ENCODE data around the gene MLXIP.

Gene MLXIP

DNA sequence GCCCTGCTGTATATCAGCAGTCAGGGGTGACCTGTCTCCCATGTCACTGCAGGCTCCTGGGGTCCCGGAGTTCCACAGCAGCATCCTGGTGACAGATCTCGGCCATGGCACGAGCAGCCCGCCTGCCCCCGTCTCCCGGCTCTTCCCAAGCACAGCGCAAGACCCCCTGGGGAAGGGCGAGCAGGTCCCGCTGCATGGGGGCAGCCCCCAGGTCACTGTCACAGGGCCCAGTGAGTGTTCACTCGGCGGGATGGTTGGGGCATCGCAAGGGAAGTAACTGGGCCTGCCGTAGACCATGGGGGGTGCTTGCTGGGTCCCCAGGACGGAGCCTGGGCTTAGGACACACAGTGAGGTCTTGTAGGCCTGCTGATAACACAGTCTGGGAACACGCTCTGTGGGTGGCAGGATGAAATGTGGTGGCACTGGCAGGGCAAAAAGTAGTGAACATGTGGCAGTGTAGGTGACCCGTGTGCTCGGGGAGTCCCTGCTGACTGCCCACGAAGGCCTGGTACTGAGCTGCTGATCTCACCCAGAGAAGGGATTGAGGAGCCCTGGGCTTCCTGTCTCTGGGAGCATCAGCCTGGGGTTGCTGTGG, 57.0 kb downstream of the MLXIP start:
- H3K18ac ChIP-seq (ENCODE audit: low read length): no peak overlapping the region
- H3K23ac ChIP-seq (ENCODE audit: low read length): no peak overlapping the region
- no peaks in the 10 kb centered on the region for H3K79me2 ChIP-seq (ENCODE audit: control insufficient read depth, insufficient read depth, low read length)
- WGBS (ENCODE audit: extremely low coverage, insufficient coverage, low lambda C conversion rate): no CpG with 5 or more reads among the region's 18 CpGs
- H3K27ac ChIP-seq (ENCODE audit: low read depth, low read length): no peak overlapping the region
- H3K79me1 ChIP-seq (ENCODE audit: low read length): no peaks in the 10 kb centered on the region
- no peak overlapping the region for H2BK15ac ChIP-seq (replicated peaks; ENCODE audit: low read depth)
- no peak overlapping the region for H3K56ac ChIP-seq (ENCODE audit: low read length)
- no peak overlapping the region for H3K4me3 ChIP-seq (ENCODE audit: low read length)
- no peak overlapping the region for H4K5ac ChIP-seq (ENCODE audit: low read length)
- no peak overlapping the region for H3K4me2 ChIP-seq (ENCODE audit: low read length)
- H4K8ac ChIP-seq (ENCODE audit: low read depth, low read length): no peak overlapping the region
- no peak overlapping the region for H3K4ac ChIP-seq (ENCODE audit: low read depth, low read length)
- H3K27me3 ChIP-seq (ENCODE audit: insufficient read depth, low read length, poor library complexity): no peaks in the 10 kb centered on the region
- peaks cover 5% of the 10 kb centered on the region for H3K36me3 ChIP-seq (ENCODE audit: control insufficient read depth, insufficient read depth, low read length)
- DNase-seq: no peak
- H2BK120ac ChIP-seq (ENCODE audit: low read depth, low read length): no peak overlapping the region
- no peak overlapping the region for H2BK5ac ChIP-seq (ENCODE audit: low read length)
- no peak overlapping the region for H2AK5ac ChIP-seq (ENCODE audit: low read length)
- H3K9ac ChIP-seq (ENCODE audit: low read length): no peak overlapping the region
- no peaks in the 10 kb centered on the region for H3K4me1 ChIP-seq (ENCODE audit: control insufficient read depth, low read depth, low read length)

DNA sequence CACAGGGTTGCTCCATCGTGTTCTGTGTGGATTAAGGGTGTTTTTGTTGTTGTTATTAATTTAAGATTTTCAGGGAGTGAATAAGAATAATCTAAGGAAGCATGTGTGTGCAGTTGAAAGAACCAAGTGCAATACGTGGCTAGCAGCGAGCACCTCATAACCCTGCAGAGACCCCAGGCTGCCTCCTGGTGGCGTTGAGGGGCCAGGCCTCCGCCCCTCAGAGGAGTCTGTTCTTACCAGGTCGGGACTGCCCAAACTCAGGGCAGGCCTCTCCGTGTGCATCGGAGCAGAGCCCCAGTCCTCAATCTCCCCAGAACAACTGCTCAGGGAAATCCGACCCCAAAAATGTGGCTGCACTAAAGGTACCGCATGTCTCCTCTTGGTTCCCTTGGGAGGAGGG, 58.7 kb downstream of the MLXIP start:
- no CpG with 5 or more reads among the region's 10 CpGs for WGBS (ENCODE audit: extremely low coverage, insufficient coverage, low lambda C conversion rate)
- H3K79me2 ChIP-seq (ENCODE audit: control insufficient read depth, insufficient read depth, low read length): no peaks in the 10 kb centered on the region
- no peaks in the 10 kb centered on the region for H3K4me1 ChIP-seq (ENCODE audit: control insufficient read depth, low read depth, low read length)
- no peak overlapping the region for H2AK5ac ChIP-seq (ENCODE audit: low read length)
- DNase-seq: peak; percentile 70
- H3K79me1 ChIP-seq (ENCODE audit: low read length): no peaks in the 10 kb centered on the region
- H4K5ac ChIP-seq (ENCODE audit: low read length): no peak overlapping the region
- no peak overlapping the region for H3K4me2 ChIP-seq (ENCODE audit: low read length)
- H4K8ac ChIP-seq (ENCODE audit: low read depth, low read length): no peak overlapping the region
- no peak overlapping the region for H3K18ac ChIP-seq (ENCODE audit: low read length)
- H3K23ac ChIP-seq (ENCODE audit: low read length): no peak overlapping the region
- peaks cover 10% of the 10 kb centered on the region for H3K36me3 ChIP-seq (ENCODE audit: control insufficient read depth, insufficient read depth, low read length)
- no peak overlapping the region for H3K56ac ChIP-seq (ENCODE audit: low read length)
- no peak overlapping the region for H2BK120ac ChIP-seq (ENCODE audit: low read depth, low read length)
- H3K4ac ChIP-seq (ENCODE audit: low read depth, low read length): no peak overlapping the region
- H2BK15ac ChIP-seq (replicated peaks; ENCODE audit: low read depth): no peak overlapping the region
- no peak overlapping the region for H3K27ac ChIP-seq (ENCODE audit: low read depth, low read length)
- no peak overlapping the region for H2BK5ac ChIP-seq (ENCODE audit: low read length)
- H3K4me3 ChIP-seq (ENCODE audit: low read length): no peak overlapping the region
- peak overlapping the region; percentile 0 for H3K9ac ChIP-seq (ENCODE audit: low read length)
- H3K27me3 ChIP-seq (ENCODE audit: insufficient read depth, low read length, poor library complexity): no peaks in the 10 kb centered on the region

DNA sequence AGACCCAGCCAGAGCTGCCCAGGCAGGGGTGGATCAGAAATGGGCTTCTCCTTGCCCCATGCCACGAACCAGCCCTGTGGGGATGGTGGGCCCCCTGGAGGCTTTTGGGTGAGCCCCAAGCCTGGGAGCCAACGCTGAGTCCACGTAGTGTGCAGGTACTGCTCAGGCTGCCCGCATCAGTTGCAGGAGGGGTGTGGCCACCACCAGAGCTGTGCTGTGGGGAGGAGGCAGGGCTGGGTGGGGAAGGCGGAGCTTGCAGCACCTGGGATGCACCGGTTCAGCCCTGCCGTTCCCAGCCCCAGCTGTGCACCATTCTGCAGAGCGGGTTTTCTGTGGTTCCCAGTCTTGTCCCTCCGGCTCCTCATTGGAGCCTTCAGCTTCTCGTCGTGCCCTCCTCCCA, 59.1 kb downstream of the MLXIP start:
- H3K27me3 ChIP-seq (ENCODE audit: insufficient read depth, low read length, poor library complexity): no peaks in the 10 kb centered on the region
- no peak overlapping the region for H3K27ac ChIP-seq (ENCODE audit: low read depth, low read length)
- H2BK5ac ChIP-seq (ENCODE audit: low read length): no peak overlapping the region
- H3K18ac ChIP-seq (ENCODE audit: low read length): no peak overlapping the region
- no peak overlapping the region for H3K23ac ChIP-seq (ENCODE audit: low read length)
- H4K5ac ChIP-seq (ENCODE audit: low read length): no peak overlapping the region
- H3K4ac ChIP-seq (ENCODE audit: low read depth, low read length): no peak overlapping the region
- DNase-seq: peak; percentile 53
- H3K9ac ChIP-seq (ENCODE audit: low read length): peak overlapping the region; percentile 0
- no peak overlapping the region for H4K8ac ChIP-seq (ENCODE audit: low read depth, low read length)
- WGBS (ENCODE audit: extremely low coverage, insufficient coverage, low lambda C conversion rate): no CpG with 5 or more reads among the region's 11 CpGs
- H3K36me3 ChIP-seq (ENCODE audit: control insufficient read depth, insufficient read depth, low read length): peaks cover 10% of the 10 kb centered on the region
- no peak overlapping the region for H2BK120ac ChIP-seq (ENCODE audit: low read depth, low read length)
- H3K4me2 ChIP-seq (ENCODE audit: low read length): no peak overlapping the region
- no peaks in the 10 kb centered on the region for H3K4me1 ChIP-seq (ENCODE audit: control insufficient read depth, low read depth, low read length)
- no peak overlapping the region for H3K4me3 ChIP-seq (ENCODE audit: low read length)
- H3K56ac ChIP-seq (ENCODE audit: low read length): no peak overlapping the region
- no peak overlapping the region for H2AK5ac ChIP-seq (ENCODE audit: low read length)
- H3K79me2 ChIP-seq (ENCODE audit: control insufficient read depth, insufficient read depth, low read length): no peaks in the 10 kb centered on the region
- H2BK15ac ChIP-seq (replicated peaks; ENCODE audit: low read depth): no peak overlapping the region
- H3K79me1 ChIP-seq (ENCODE audit: low read length): no peaks in the 10 kb centered on the region

DNA sequence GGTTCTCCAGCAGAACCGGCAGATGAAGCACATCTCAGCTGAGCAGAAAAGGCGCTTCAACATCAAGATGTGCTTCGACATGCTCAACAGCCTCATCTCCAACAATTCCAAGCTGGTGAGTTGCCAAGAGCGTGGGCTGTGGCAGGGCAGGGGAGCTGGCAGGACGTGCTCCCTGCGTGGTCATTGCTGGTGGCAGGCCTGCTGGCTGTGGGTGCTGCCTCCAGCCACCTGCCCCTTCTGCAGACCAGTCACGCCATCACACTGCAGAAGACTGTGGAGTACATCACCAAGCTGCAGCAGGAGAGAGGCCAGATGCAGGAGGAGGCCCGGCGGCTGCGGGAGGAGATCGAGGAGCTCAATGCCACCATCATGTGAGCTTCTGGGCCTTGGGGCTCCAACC, 59.6 kb downstream of the MLXIP start:
- Histone ChIP-seq H2BK15ac (replicated peaks; ENCODE audit: low read depth) (no peak overlapping the region), H3K36me3 (ENCODE audit: control insufficient read depth, insufficient read depth, low read length) (peaks cover 12% of the 10 kb centered on the region), H3K79me1 (ENCODE audit: low read length) (no peaks in the 10 kb centered on the region), H3K4me1 (ENCODE audit: control insufficient read depth, low read depth, low read length) (no peaks in the 10 kb centered on the region), H3K4me3 (ENCODE audit: low read length) (no peak overlapping the region), H2BK120ac (ENCODE audit: low read depth, low read length) (no peak overlapping the region), H3K56ac (ENCODE audit: low read length) (no peak overlapping the region), H3K4me2 (ENCODE audit: low read length) (no peak overlapping the region), H3K23ac (ENCODE audit: low read length) (no peak overlapping the region), H2BK5ac (ENCODE audit: low read length) (no peak overlapping the region), H3K9ac (ENCODE audit: low read length) (no peak overlapping the region), H3K4ac (ENCODE audit: low read depth, low read length) (no peak overlapping the region), H3K27me3 (ENCODE audit: insufficient read depth, low read length, poor library complexity) (no peaks in the 10 kb centered on the region), H4K8ac (ENCODE audit: low read depth, low read length) (no peak overlapping the region), H3K27ac (ENCODE audit: low read depth, low read length) (no peak overlapping the region), H3K79me2 (ENCODE audit: control insufficient read depth, insufficient read depth, low read length) (no peaks in the 10 kb centered on the region), H4K5ac (ENCODE audit: low read length) (no peak overlapping the region), H2AK5ac (ENCODE audit: low read length) (no peak overlapping the region), H3K18ac (ENCODE audit: low read length) (no peak overlapping the region)
- WGBS (ENCODE audit: extremely low coverage, insufficient coverage, low lambda C conversion rate): no CpG with 5 or more reads among the region's 11 CpGs
- no peak for DNase-seq

DNA sequence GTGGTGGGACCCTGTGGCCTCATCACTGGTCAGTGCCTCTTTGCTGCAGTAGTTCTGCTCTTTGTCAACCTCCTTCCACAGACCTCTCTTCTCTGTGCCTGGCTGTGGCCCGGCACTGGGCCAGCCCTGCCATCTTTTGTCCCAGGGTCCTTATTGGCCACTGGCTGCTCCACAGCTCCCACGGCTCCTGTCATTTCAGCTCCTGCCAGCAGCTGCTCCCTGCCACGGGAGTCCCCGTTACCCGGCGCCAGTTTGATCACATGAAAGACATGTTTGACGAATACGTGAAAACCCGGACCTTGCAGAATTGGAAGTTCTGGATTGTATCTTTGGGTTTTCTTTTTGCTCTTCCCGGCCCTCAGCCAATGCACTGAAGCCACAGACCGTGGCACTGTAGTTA, 60.1 kb downstream of the MLXIP start:
- Histone ChIP-seq H2AK5ac (ENCODE audit: low read length) (no peak overlapping the region), H3K23ac (ENCODE audit: low read length) (no peak overlapping the region), H2BK5ac (ENCODE audit: low read length) (no peak overlapping the region), H3K27ac (ENCODE audit: low read depth, low read length) (no peak overlapping the region), H3K79me1 (ENCODE audit: low read length) (no peaks in the 10 kb centered on the region), H2BK120ac (ENCODE audit: low read depth, low read length) (no peak overlapping the region), H3K4me1 (ENCODE audit: control insufficient read depth, low read depth, low read length) (no peaks in the 10 kb centered on the region), H3K36me3 (ENCODE audit: control insufficient read depth, insufficient read depth, low read length) (peaks cover 12% of the 10 kb centered on the region), H3K4me2 (ENCODE audit: low read length) (no peak overlapping the region), H3K56ac (ENCODE audit: low read length) (no peak overlapping the region), H4K5ac (ENCODE audit: low read length) (no peak overlapping the region), H4K8ac (ENCODE audit: low read depth, low read length) (no peak overlapping the region), H3K4ac (ENCODE audit: low read depth, low read length) (no peak overlapping the region), H3K27me3 (ENCODE audit: insufficient read depth, low read length, poor library complexity) (no peaks in the 10 kb centered on the region), H3K79me2 (ENCODE audit: control insufficient read depth, insufficient read depth, low read length) (no peaks in the 10 kb centered on the region), H3K4me3 (ENCODE audit: low read length) (no peak overlapping the region), H3K9ac (ENCODE audit: low read length) (no peak overlapping the region), H2BK15ac (replicated peaks; ENCODE audit: low read depth) (no peak overlapping the region), H3K18ac (ENCODE audit: low read length) (no peak overlapping the region)
- DNase-seq: no peak
- WGBS (ENCODE audit: extremely low coverage, insufficient coverage, low lambda C conversion rate): no CpG with 5 or more reads among the region's 11 CpGs

DNA sequence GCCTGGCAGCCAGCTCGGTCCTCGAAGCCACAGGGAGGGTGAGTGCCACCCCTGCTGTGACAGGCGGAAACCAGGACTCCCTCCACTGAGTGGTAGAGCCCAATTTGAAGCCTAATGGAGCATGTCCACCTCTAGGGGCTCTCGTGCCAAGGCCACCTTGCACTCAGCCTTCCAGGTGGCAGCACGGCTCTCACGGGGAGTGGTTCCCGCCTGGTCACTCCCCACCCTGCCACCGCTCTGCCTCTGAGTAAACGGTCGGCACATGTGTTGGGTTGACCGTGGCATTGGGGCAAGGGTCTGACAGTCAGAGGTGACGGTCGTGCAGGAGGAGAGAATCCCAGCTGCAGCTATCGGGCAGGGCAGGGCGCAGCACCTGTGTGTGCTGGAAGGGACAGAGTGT, 60.7 kb downstream of the MLXIP start:
- Histone ChIP-seq H3K27me3 (ENCODE audit: insufficient read depth, low read length, poor library complexity) (no peaks in the 10 kb centered on the region), H3K36me3 (ENCODE audit: control insufficient read depth, insufficient read depth, low read length) (peaks cover 12% of the 10 kb centered on the region), H2AK5ac (ENCODE audit: low read length) (no peak overlapping the region), H2BK5ac (ENCODE audit: low read length) (no peak overlapping the region), H3K18ac (ENCODE audit: low read length) (no peak overlapping the region), H3K79me2 (ENCODE audit: control insufficient read depth, insufficient read depth, low read length) (no peaks in the 10 kb centered on the region), H3K79me1 (ENCODE audit: low read length) (no peaks in the 10 kb centered on the region), H3K9ac (ENCODE audit: low read length) (no peak overlapping the region), H2BK120ac (ENCODE audit: low read depth, low read length) (no peak overlapping the region), H3K56ac (ENCODE audit: low read length) (no peak overlapping the region), H3K4me1 (ENCODE audit: control insufficient read depth, low read depth, low read length) (no peaks in the 10 kb centered on the region), H2BK15ac (replicated peaks; ENCODE audit: low read depth) (no peak overlapping the region), H3K4me3 (ENCODE audit: low read length) (no peak overlapping the region), H4K5ac (ENCODE audit: low read length) (no peak overlapping the region), H4K8ac (ENCODE audit: low read depth, low read length) (no peak overlapping the region), H3K4me2 (ENCODE audit: low read length) (no peak overlapping the region), H3K23ac (ENCODE audit: low read length) (no peak overlapping the region), H3K4ac (ENCODE audit: low read depth, low read length) (no peak overlapping the region), H3K27ac (ENCODE audit: low read depth, low read length) (no peak overlapping the region)
- DNase-seq: no peak
- WGBS (ENCODE audit: extremely low coverage, insufficient coverage, low lambda C conversion rate): no CpG with 5 or more reads among the region's 15 CpGs

Measured in mesendoderm (in vitro differentiated cells).